ENCODE results near the gene DDN.

DNA sequence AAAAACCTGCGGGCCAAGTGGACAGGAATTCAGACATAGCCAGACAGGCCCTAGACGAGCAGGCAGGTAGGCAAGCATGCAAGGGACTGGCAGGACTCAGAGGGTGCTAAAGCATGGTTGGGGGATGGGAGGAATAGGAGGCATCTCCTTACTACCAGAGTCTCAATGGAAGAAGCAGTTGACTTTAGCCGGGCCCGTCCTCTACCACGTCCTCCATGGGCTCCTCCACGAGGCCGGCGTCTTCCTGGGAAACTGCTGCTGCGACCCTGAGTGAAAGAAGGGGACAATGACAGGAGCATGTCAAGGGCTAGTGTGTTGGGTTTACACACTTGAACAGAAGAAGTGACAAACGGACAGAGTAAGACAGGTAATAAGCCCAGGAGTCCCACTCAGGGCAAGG is 49.8 kb upstream of the DDN start:
- TF ChIP-seq, protein P1, sequence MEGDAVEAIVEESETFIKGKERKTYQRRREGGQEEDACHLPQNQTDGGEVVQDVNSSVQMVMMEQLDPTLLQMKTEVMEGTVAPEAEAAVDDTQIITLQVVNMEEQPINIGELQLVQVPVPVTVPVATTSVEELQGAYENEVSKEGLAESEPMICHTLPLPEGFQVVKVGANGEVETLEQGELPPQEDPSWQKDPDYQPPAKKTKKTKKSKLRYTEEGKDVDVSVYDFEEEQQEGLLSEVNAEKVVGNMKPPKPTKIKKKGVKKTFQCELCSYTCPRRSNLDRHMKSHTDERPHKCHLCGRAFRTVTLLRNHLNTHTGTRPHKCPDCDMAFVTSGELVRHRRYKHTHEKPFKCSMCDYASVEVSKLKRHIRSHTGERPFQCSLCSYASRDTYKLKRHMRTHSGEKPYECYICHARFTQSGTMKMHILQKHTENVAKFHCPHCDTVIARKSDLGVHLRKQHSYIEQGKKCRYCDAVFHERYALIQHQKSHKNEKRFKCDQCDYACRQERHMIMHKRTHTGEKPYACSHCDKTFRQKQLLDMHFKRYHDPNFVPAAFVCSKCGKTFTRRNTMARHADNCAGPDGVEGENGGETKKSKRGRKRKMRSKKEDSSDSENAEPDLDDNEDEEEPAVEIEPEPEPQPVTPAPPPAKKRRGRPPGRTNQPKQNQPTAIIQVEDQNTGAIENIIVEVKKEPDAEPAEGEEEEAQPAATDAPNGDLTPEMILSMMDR (IDR thresholded peaks at IDR 0.05 in 4 of 5, conservative IDR thresholded peaks at IDR 0.05 in 1 of 5): no peak
- TF ChIP-seq POLR2A (IDR thresholded peaks at IDR 0.05): no peak

Data from gastrocnemius medialis (tissue), 4 donors.